ENCODE results near the gene RNFT2.

DNA sequence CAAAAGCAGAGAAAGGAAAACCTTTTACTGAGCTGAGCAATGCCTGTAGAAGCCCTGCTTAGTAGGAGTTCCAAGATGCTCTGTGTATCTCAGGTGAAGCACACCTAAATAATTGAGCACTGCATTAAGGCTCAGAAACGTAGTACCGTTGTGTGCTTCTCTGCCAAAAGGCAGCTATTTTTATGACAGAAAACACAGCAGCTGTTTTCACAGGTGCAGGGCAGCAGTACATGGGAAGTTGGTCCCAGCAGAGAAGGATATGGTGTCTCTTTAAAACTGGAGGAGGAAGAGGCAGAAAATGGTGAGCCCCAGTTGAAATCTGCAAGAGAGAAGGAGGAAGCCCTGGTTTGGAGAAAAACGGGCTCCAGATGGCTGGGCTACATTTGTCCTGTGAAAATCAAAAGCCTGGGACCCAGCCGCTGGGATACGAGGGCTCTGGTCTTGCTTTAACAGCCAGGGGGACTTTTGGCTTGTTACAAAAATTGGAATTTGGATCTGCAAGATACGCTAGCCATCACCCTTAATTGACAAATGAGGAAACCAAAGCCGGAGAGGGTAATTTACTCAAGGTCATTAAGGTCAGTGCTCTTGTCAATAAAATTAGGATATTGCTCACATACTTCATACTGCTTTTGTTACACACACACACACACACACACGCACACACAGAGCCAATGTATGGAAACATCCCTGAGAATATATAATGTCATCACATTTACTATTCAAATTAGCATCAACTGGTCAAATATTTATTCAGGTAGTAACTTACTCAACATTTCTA, 27.6 kb upstream of the RNFT2 start:
- TF ChIP-seq, protein P1, sequence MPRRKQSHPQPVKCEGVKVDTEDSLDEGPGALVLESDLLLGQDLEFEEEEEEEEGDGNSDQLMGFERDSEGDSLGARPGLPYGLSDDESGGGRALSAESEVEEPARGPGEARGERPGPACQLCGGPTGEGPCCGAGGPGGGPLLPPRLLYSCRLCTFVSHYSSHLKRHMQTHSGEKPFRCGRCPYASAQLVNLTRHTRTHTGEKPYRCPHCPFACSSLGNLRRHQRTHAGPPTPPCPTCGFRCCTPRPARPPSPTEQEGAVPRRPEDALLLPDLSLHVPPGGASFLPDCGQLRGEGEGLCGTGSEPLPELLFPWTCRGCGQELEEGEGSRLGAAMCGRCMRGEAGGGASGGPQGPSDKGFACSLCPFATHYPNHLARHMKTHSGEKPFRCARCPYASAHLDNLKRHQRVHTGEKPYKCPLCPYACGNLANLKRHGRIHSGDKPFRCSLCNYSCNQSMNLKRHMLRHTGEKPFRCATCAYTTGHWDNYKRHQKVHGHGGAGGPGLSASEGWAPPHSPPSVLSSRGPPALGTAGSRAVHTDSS (tag by site-specific recombination; IDR thresholded peaks at IDR 0.05) = no peak
- no peak for TF ChIP-seq ZNF211 (tag by site-specific recombination; IDR thresholded peaks at IDR 0.05; ENCODE audit: low read depth)
- TF ChIP-seq, protein P2, sequence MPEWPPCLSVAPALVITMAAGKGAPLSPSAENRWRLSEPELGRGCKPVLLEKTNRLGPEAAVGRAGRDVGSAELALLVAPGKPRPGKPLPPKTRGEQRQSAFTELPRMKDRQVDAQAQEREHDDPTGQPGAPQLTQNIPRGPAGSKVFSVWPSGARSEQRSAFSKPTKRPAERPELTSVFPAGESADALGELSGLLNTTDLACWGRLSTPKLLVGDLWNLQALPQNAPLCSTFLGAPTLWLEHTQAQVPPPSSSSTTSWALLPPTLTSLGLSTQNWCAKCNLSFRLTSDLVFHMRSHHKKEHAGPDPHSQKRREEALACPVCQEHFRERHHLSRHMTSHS (tag by site-specific recombination; IDR thresholded peaks at IDR 0.05) = no peak
